Measurements from ENCODE around the gene SIGLEC5.
A peak's percentile ranks its signal among the peaks of the same experiment; 100 is the strongest.

SIGLEC5 gene

GRCh38 chr19:51644636-51645271 lies 14.6 kb upstream of the SIGLEC5 start:
- H3K27me3 ChIP-seq (ENCODE audit: insufficient read depth, poor library complexity, severe bottlenecking), result no peaks in the 10 kb centered on the region
- DNase-seq (ENCODE audit: low read depth in 1 of 2, low spot score in 1 of 2), result peak in 1 of 2 experiments; percentile 67
- peak overlapping the region; percentile 34 for H3K27ac ChIP-seq (replicated peaks)
- no peak for TF ChIP-seq GABPA (IDR thresholded peaks at IDR 0.05; ENCODE audit: low read depth)
- TF ChIP-seq SPI1 (IDR thresholded peaks at IDR 0.05; ENCODE audit: borderline replicate concordance, low read depth), result peak; percentile 92
- peak; percentile 80 for TF ChIP-seq REST (IDR thresholded peaks at IDR 0.05; ENCODE audit: insufficient replicate concordance, low read depth)
- peak overlapping the region; percentile 52 for H3K4me3 ChIP-seq (replicated peaks; ENCODE audit: insufficient read depth, low read length)

DNA sequence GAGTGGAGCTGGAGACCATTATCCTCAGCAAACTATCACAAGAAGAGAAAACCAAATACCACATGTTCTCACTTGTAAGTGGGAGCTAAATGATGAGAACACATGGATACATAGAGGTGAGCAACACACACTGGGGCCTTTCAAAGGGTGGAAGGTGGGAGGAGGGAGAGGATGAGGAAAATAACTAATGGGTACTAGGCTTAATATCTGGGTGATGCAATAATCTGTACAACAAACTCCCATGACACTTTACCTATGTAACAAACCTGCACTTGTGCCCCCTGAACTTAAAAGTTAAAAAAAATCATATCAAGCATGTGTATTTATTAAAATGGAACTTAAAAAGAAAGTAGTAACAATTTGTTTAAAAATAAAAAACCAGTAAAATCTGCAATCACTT lies 11.4 kb upstream of the SIGLEC5 start:
- Histone ChIP-seq H3K27ac (replicated peaks) (no peak overlapping the region), H3K27me3 (ENCODE audit: insufficient read depth, poor library complexity, severe bottlenecking) (no peaks in the 10 kb centered on the region), H3K4me3 (replicated peaks; ENCODE audit: insufficient read depth, low read length) (no peak overlapping the region)
- no peak for DNase-seq (ENCODE audit: low read depth in 1 of 2, low spot score in 1 of 2)
- no peak for TF ChIP-seq GABPA (IDR thresholded peaks at IDR 0.05; ENCODE audit: low read depth)
- TF ChIP-seq POLR2AphosphoS5 (IDR thresholded peaks at IDR 0.05; ENCODE audit: low read depth), result no peak
- no peak for TF ChIP-seq REST (IDR thresholded peaks at IDR 0.05; ENCODE audit: insufficient replicate concordance, low read depth)

DNA sequence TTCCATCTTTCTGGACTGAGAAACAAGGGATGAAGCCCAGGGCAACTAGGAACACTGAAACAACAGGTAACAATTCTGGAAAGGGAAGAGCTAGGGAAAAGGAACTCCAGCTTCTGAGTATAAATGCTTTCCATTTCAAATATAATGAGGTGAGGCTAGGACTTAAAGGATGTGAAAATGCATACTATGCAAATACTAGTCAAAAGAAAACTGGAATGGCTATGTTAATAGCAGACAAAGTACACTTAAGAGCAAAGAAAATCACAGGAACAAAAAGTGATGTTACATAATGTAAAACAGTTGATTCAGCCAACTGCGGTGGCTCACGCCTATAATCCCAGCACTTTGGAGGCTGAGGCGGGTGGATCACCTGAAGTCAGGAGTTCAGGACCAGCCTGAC lies 10.2 kb upstream of the SIGLEC5 start:
- no peak for DNase-seq (ENCODE audit: low read depth in 1 of 2, low spot score in 1 of 2)
- Histone ChIP-seq H3K4me3 (replicated peaks; ENCODE audit: insufficient read depth, low read length) (no peak overlapping the region), H3K27ac (replicated peaks) (no peak overlapping the region), H3K27me3 (ENCODE audit: insufficient read depth, poor library complexity, severe bottlenecking) (no peaks in the 10 kb centered on the region)
- TF ChIP-seq POLR2AphosphoS5 (IDR thresholded peaks at IDR 0.05; ENCODE audit: low read depth) (no peak), SPI1 (IDR thresholded peaks at IDR 0.05; ENCODE audit: borderline replicate concordance, low read depth) (no peak), GABPA (IDR thresholded peaks at IDR 0.05; ENCODE audit: low read depth) (no peak)
- TF ChIP-seq, protein P1, sequence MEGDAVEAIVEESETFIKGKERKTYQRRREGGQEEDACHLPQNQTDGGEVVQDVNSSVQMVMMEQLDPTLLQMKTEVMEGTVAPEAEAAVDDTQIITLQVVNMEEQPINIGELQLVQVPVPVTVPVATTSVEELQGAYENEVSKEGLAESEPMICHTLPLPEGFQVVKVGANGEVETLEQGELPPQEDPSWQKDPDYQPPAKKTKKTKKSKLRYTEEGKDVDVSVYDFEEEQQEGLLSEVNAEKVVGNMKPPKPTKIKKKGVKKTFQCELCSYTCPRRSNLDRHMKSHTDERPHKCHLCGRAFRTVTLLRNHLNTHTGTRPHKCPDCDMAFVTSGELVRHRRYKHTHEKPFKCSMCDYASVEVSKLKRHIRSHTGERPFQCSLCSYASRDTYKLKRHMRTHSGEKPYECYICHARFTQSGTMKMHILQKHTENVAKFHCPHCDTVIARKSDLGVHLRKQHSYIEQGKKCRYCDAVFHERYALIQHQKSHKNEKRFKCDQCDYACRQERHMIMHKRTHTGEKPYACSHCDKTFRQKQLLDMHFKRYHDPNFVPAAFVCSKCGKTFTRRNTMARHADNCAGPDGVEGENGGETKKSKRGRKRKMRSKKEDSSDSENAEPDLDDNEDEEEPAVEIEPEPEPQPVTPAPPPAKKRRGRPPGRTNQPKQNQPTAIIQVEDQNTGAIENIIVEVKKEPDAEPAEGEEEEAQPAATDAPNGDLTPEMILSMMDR (IDR thresholded peaks at IDR 0.05; ENCODE audit: insufficient read depth, low read length), result no peak

- Histone ChIP-seq H3K27ac (replicated peaks) (no peak overlapping the region), H3K27me3 (ENCODE audit: insufficient read depth, poor library complexity, severe bottlenecking) (no peaks in the 10 kb centered on the region), H3K4me3 (replicated peaks; ENCODE audit: insufficient read depth, low read length) (no peak overlapping the region)
- TF ChIP-seq, protein P1 (IDR thresholded peaks at IDR 0.05; ENCODE audit: insufficient read depth, low read length), result no peak
- TF ChIP-seq SPI1 (IDR thresholded peaks at IDR 0.05; ENCODE audit: borderline replicate concordance, low read depth) (no peak), REST (IDR thresholded peaks at IDR 0.05; ENCODE audit: insufficient replicate concordance, low read depth) (no peak), GABPA (IDR thresholded peaks at IDR 0.05; ENCODE audit: low read depth) (no peak), POLR2AphosphoS5 (IDR thresholded peaks at IDR 0.05; ENCODE audit: low read depth) (no peak)
- no peak for DNase-seq (ENCODE audit: low read depth in 1 of 2, low spot score in 1 of 2)
Measured at GRCh38 chr19:51639916-51640315, 9.7 kb upstream of the SIGLEC5 start.
